ENCODE results near the gene UBE2C.

DNA sequence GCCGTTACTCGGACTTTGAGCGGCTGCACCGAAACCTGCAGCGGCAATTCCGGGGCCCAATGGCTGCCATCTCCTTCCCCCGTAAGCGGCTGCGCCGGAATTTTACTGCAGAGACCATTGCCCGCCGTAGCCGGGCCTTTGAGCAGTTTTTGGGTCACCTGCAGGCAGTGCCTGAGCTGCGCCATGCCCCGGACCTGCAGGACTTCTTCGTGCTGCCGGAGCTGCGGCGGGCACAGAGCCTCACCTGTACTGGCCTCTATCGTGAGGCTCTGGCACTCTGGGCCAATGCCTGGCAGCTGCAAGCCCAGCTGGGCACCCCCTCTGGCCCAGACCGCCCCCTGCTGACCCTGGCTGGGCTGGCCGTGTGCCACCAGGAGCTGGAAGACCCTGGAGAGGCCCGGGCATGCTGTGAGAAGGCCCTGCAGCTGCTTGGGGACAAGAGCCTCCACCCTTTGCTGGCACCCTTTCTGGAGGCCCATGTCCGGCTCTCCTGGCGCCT, 28.3 kb downstream of the UBE2C start:
- TF ChIP-seq POLR2AphosphoS5 (IDR thresholded peaks at IDR 0.05; ENCODE audit: low read depth, low read length), result no peak
- TF ChIP-seq, protein P1, sequence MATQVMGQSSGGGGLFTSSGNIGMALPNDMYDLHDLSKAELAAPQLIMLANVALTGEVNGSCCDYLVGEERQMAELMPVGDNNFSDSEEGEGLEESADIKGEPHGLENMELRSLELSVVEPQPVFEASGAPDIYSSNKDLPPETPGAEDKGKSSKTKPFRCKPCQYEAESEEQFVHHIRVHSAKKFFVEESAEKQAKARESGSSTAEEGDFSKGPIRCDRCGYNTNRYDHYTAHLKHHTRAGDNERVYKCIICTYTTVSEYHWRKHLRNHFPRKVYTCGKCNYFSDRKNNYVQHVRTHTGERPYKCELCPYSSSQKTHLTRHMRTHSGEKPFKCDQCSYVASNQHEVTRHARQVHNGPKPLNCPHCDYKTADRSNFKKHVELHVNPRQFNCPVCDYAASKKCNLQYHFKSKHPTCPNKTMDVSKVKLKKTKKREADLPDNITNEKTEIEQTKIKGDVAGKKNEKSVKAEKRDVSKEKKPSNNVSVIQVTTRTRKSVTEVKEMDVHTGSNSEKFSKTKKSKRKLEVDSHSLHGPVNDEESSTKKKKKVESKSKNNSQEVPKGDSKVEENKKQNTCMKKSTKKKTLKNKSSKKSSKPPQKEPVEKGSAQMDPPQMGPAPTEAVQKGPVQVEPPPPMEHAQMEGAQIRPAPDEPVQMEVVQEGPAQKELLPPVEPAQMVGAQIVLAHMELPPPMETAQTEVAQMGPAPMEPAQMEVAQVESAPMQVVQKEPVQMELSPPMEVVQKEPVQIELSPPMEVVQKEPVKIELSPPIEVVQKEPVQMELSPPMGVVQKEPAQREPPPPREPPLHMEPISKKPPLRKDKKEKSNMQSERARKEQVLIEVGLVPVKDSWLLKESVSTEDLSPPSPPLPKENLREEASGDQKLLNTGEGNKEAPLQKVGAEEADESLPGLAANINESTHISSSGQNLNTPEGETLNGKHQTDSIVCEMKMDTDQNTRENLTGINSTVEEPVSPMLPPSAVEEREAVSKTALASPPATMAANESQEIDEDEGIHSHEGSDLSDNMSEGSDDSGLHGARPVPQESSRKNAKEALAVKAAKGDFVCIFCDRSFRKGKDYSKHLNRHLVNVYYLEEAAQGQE (IDR thresholded peaks at IDR 0.05; ENCODE audit: insufficient read depth in 1 of 2, low read depth in 2 of 2, low read length in 2 of 2), result no peak
- TF ChIP-seq SIN3A (IDR thresholded peaks at IDR 0.05; ENCODE audit: borderline replicate concordance, insufficient read depth, low read length), result no peak
- no peak for TF ChIP-seq TAF1 (IDR thresholded peaks at IDR 0.05; ENCODE audit: borderline replicate concordance, insufficient read depth, low read length)
